COLO668 (cell line): Measurements from ENCODE around the gene LRRC37A2.
"Not testable (repeated sequence)": the region's sequence is repeated elsewhere in the genome, so short reads cannot be mapped to it uniquely, and the experiment has no call there.

ENCODE experiments used
- DNase-seq: peaks from one replicate; lab custom pipeline; 2025; ENCODE audit not compliant: unreplicated experiment; lab: John Stamatoyannopoulos, UW

Gene LRRC37A2

GRCh38 chr17:46512168-46512567 is at the start of gene LRRC37A2:
LRRC37A2 (plus strand) TSS chr17:46512468; CDS start chr17:46512713, 245 bp downstream.
- DNase-seq = not testable (repeated sequence)

- not testable (repeated sequence) for DNase-seq
Observed at GRCh38 chr17:46467618-46468017, 44.6 kb upstream of the LRRC37A2 start.

GRCh38 chr17:46474489-46474888 is 37.8 kb upstream of the LRRC37A2 start:
- DNase-seq = not testable (repeated sequence)

- DNase-seq = not testable (repeated sequence)
Observed at GRCh38 chr17:46475583-46475982, 36.7 kb upstream of the LRRC37A2 start.

- not testable (repeated sequence) for DNase-seq
Observed at GRCh38 chr17:46478823-46479222, 33.4 kb upstream of the LRRC37A2 start.

- DNase-seq = not testable (repeated sequence)
Observed at GRCh38 chr17:46481310-46481709, 31.0 kb upstream of the LRRC37A2 start.

GRCh38 chr17:46492021-46492420 is 20.2 kb upstream of the LRRC37A2 start:
- DNase-seq = not testable (repeated sequence)

- not testable (repeated sequence) for DNase-seq
Observed at GRCh38 chr17:46499437-46500139, 12.7 kb upstream of the LRRC37A2 start.

- not testable (repeated sequence) for DNase-seq
Observed at GRCh38 chr17:46505896-46506295, 6.4 kb upstream of the LRRC37A2 start.

- not testable (repeated sequence) for DNase-seq
Observed at GRCh38 chr17:46534716-46535115, 22.4 kb downstream of the LRRC37A2 start.

GRCh38 chr17:46548607-46549006 is 36.3 kb downstream of the LRRC37A2 start:
- not testable (repeated sequence) for DNase-seq

GRCh38 chr17:46559155-46559554 is 46.9 kb downstream of the LRRC37A2 start:
- DNase-seq = not testable (repeated sequence)

- not testable (repeated sequence) for DNase-seq
Observed at GRCh38 chr17:46560048-46560447, 47.8 kb downstream of the LRRC37A2 start.

- not testable (repeated sequence) for DNase-seq
Observed at GRCh38 chr17:46566284-46566683, 54.0 kb downstream of the LRRC37A2 start.

GRCh38 chr17:46566980-46567379 is 54.7 kb downstream of the LRRC37A2 start:
- DNase-seq = not testable (repeated sequence)

GRCh38 chr17:46571796-46572195 is 59.5 kb downstream of the LRRC37A2 start:
- not testable (repeated sequence) for DNase-seq

GRCh38 chr17:46579083-46580075 is 67.1 kb downstream of the LRRC37A2 start, which contains the start of gene ARL17A:
ARL17A (minus strand) TSS chr17:46579691; CDS start chr17:46576322, 3,369 bp downstream.
- DNase-seq = not testable (repeated sequence)

- not testable (repeated sequence) for DNase-seq
Observed at GRCh38 chr17:46580082-46580481, 67.8 kb downstream of the LRRC37A2 start.

GRCh38 chr17:46585444-46585843 is 73.2 kb downstream of the LRRC37A2 start:
- DNase-seq = not testable (repeated sequence)

- DNase-seq = not testable (repeated sequence)
Observed at GRCh38 chr17:46590157-46591146, 78.2 kb downstream of the LRRC37A2 start, which contains the start of gene NSF. NSF (plus strand) TSS chr17:46590669; CDS start chr17:46590776, 107 bp downstream.
